Esophagus muscularis mucosa (tissue), 3 donors: ENCODE measurements around the gene GOLGA6L9.
"Not testable (repeated sequence)": the region's sequence is repeated elsewhere in the genome, so short reads cannot be mapped to it uniquely, and the experiment has no call there.

Experiments used
- CTCF ChIP-seq, 3 experiments: fragments of 200-600 bp in 2 of 3; fragments of 450-650 bp in 1 of 3; sonication (generic) in 2 of 3; IDR thresholded peaks; one replicate each; pipeline ENCODE4 v1.5.1; 2017 to 2019; ENCODE audit warnings: antibody characterized with exemption in 3 of 3, mild to moderate bottlenecking in 2 of 3, moderate library complexity in 1 of 3
- POLR2AphosphoS5 ChIP-seq, 2 donors: sonication (generic); formaldehyde crosslinking; IDR thresholded peaks; one replicate each; pipeline ENCODE4 v1.6.1; 2017; ENCODE audit warnings: antibody characterized with exemption in 2 of 2

DNA sequence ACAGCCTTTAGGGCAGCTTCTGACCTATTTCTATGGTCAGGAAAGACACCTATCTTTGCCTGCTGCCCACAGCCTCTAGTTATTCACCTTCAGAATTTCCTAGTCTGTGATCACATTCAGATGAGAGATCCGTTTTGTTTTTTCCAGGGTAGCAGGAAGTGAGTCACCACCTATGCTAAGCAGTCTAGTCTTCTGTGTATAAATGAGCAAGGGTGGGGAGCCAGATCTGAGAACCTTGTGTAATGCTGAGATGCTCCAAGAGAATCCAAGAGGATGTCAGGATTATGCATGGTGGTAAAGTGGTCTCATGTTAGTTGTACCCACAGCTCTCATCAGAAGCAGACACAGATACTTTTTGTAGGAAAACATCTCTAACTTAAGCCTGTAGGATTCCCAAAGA is 8.7 kb upstream of the GOLGA6L9 start:
- TF ChIP-seq CTCF, POLR2AphosphoS5 (IDR thresholded peaks at IDR 0.05): not testable (repeated sequence)
